ENCODE measurements around the gene TMEM178A.

- TF ChIP-seq CTCF (IDR thresholded peaks at IDR 0.05; ENCODE audit: insufficient read depth, low read depth, low read length) (no peak), EZH2 (IDR thresholded peaks at IDR 0.05; ENCODE audit: insufficient read depth, low read length) (no peak)
Measured at GRCh38 chr2:39704540-39704939, 38.8 kb downstream of the TMEM178A start.
